ENCODE results near the gene TBCK. TPM values are rescaled to one million over a fixed set of nuclear protein-coding genes. Genes with fewer than 3 reads are reported as not detected.

The TBCK gene
- total and polyA plus RNA-seq, 5 experiments from 2014 or later, result 20.7 to 65.1 (median 32.5) TPM

DNA sequence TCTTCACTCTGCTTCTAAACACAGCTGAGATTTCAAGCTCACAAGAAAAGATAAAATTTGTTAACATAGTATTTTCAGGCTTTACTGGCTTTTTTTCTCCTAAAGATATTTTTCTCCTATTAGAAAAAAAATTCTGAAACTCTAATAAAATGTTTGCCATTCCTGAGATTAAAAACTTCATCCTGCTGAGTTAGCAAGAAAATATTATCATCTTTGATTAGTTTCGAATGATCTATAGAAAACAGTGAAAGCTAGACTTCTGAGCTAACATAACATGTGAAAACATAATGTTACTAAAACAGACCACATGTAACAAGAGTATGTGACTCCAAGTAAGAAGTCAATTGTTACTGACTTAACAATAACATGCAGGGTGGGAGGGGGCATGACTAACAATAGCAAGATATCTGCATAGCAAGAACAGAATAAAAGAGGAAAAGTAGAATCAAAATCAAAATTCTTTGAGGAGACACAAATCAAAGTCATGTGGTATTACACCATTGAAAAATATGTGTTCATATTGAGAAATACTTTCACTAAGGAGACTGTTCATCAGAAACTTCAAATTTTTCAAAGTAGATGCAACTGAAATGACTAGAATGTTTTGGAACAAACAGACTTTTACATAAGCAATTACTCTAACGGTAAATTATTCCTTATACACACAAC, 14.5 kb downstream of the TBCK start:
- no peak for DNase-seq
- H3K4me1 Mint-ChIP-seq, result peaks cover 17 to 48% (median 33%) of the 10 kb centered on the region in 4 donors
- peak overlapping the region in 1 of 10 donors; percentile 6 for H3K27ac Mint-ChIP-seq
- POLR2A ChIA-PET, result interaction anchor here (1.1 kb wide), 1 partner anchor 15 kb away, joined by 3 read pairs; the partner anchor contains the start of genes AIMP1 and TBCK
- H3K27me3 Mint-ChIP-seq, result no peaks in the 10 kb centered on the region
- H3K36me3 Mint-ChIP-seq, result peaks cover 4 to 69% (median 30%) of the 10 kb centered on the region in 3 donors
- no peak for ATAC-seq
- no peak overlapping the region for H3K4me3 Mint-ChIP-seq
- H3K9me3 Mint-ChIP-seq, result no peaks in the 10 kb centered on the region

- ATAC-seq, result no peak
- Mint-ChIP-seq H3K27ac (no peak overlapping the region), H3K4me3 (no peak overlapping the region), H3K36me3 (peaks cover 10 to 77% (median 29%) of the 10 kb centered on the region in 3 donors), H3K27me3 (no peaks in the 10 kb centered on the region), H3K4me1 (peaks cover 21 to 38% (median 31%) of the 10 kb centered on the region in 4 donors), H3K9me3 (no peaks in the 10 kb centered on the region)
- POLR2A ChIA-PET, result no interaction called here
- DNase-seq, result no peak
Observed at GRCh38 chr4:106299977-106300376, 16.0 kb downstream of the TBCK start.

GRCh38 chr4:106297245-106298035, 18.6 kb downstream of the TBCK start:
- ATAC-seq (no peak), DNase-seq (no peak)
- Mint-ChIP-seq H3K27ac (peak overlapping the region in 1 of 10 donors; percentile 26), H3K9me3 (no peaks in the 10 kb centered on the region), H3K36me3 (peaks cover 13 to 78% (median 40%) of the 10 kb centered on the region in 3 donors), H3K4me1 (peaks cover 12 to 22% (median 16%) of the 10 kb centered on the region in 4 donors), H3K27me3 (no peaks in the 10 kb centered on the region), H3K4me3 (no peak overlapping the region)
- POLR2A ChIA-PET, result no interaction called here

GRCh38 chr4:106294062-106294461, 21.9 kb downstream of the TBCK start:
- no peak for ATAC-seq
- peaks cover 10 to 86% (median 41%) of the 10 kb centered on the region in 3 donors for H3K36me3 Mint-ChIP-seq
- no peak overlapping the region for H3K4me3 Mint-ChIP-seq
- H3K27me3 Mint-ChIP-seq, result no peaks in the 10 kb centered on the region
- H3K4me1 Mint-ChIP-seq, result peaks cover 4 to 12% (median 7%) of the 10 kb centered on the region in 4 donors
- H3K9me3 Mint-ChIP-seq, result no peaks in the 10 kb centered on the region
- no peak for DNase-seq
- POLR2A ChIA-PET, result no interaction called here
- no peak overlapping the region for H3K27ac Mint-ChIP-seq

GRCh38 chr4:106291678-106292077, 24.3 kb downstream of the TBCK start:
- peaks cover 10 to 86% (median 48%) of the 10 kb centered on the region in 3 donors for H3K36me3 Mint-ChIP-seq
- POLR2A ChIA-PET, result no interaction called here

GRCh38 chr4:106289737-106290136, 26.3 kb downstream of the TBCK start:
- Mint-ChIP-seq H3K36me3 (peaks cover under 1 to 70% (median 49%) of the 10 kb centered on the region in 3 donors), H3K9me3 (no peaks in the 10 kb centered on the region), H3K27me3 (no peaks in the 10 kb centered on the region), H3K4me3 (no peak overlapping the region), H3K4me1 (peaks cover 0 to 11% (median under 1%) of the 10 kb centered on the region in 4 donors), H3K27ac (no peak overlapping the region)
- DNase-seq, result no peak
- no peak for ATAC-seq
- POLR2A ChIA-PET, result no interaction called here

More at GRCh38 chr4:106291678-106292077, 24.3 kb downstream of the TBCK start:
- Mint-ChIP-seq H3K4me1 (peaks cover 0 to 7% (median 5%) of the 10 kb centered on the region in 4 donors), H3K4me3 (no peak overlapping the region), H3K27me3 (no peaks in the 10 kb centered on the region), H3K9me3 (no peaks in the 10 kb centered on the region), H3K27ac (no peak overlapping the region)
- ATAC-seq (no peak), DNase-seq (no peak)

DNA sequence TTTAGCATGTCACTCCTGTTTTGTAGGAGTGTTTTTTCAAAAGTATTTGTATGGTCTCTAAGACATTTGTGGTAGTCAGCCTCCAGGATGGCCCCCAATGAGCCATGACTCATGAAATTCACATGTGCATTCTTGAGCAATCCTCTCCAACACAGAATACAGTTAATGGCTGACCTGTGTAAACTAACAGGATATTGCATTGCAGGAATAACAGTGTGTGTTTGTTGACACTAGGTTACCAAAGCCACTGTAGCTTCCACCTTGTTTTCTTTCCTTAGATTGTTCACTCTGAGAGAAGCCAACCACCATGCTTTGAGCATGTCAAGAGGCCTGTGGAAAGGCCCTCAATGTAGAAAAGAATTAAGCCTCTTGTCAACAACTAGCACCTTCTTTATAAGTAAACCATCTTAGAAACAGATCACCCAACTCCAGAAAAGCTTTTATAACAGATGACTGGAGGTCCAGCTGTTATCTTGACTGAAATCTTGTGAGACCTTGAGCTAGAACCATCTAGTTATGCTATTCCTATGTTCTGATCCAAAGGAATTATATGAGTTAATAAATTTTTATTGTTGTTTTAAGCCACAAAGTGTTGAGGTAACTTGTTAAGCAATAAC, 28.5 kb downstream of the TBCK start:
- H3K4me3 Mint-ChIP-seq, result no peak overlapping the region
- no peak for DNase-seq
- no peak overlapping the region for H3K27ac Mint-ChIP-seq

DNA sequence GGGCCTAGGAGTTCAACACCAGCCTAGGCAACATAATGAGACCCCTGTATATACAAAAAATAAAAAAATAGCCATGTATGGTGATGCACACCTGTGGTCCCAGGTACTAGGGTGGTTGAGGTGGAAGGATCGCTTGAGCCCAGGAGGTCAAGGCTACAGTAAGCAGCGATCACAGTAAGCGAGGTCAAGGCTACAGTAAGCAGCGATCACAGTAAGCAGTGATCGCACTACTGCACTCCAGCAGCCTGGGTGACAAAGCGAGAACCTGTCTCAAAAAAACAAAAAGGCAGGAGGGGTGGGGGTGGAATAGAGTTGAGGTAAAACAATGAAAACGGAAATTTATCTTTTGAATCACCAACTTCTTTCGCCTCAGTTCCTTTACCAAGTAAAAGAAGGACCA, 29.4 kb downstream of the TBCK start:
- peaks cover 0 to 10% (median 8%) of the 10 kb centered on the region in 4 donors for H3K4me1 Mint-ChIP-seq
- POLR2A ChIA-PET, result no interaction called here
- DNase-seq (no peak), ATAC-seq (no peak)
- H3K4me3 Mint-ChIP-seq, result no peak overlapping the region
- peaks cover 4 to 61% (median 47%) of the 10 kb centered on the region in 3 donors for H3K36me3 Mint-ChIP-seq
- H3K27ac Mint-ChIP-seq, result no peak overlapping the region
- no peaks in the 10 kb centered on the region for H3K27me3 Mint-ChIP-seq
- H3K9me3 Mint-ChIP-seq, result peaks cover 0 to 1% (median 0%) of the 10 kb centered on the region in 9 donors

More for the DNA sequence above, 28.5 kb downstream of the TBCK start:
- Mint-ChIP-seq H3K9me3 (no peaks in the 10 kb centered on the region), H3K27me3 (no peaks in the 10 kb centered on the region), H3K36me3 (peaks cover 3 to 63% (median 43%) of the 10 kb centered on the region in 3 donors), H3K4me1 (peaks cover 0 to 11% (median 9%) of the 10 kb centered on the region in 4 donors)
- ATAC-seq, result no peak
- POLR2A ChIA-PET, result no interaction called here

- H3K36me3 Mint-ChIP-seq, result peaks cover 4 to 43% (median 42%) of the 10 kb centered on the region in 3 donors
- no peak overlapping the region for H3K27ac Mint-ChIP-seq
- POLR2A ChIA-PET, result no interaction called here
- H3K9me3 Mint-ChIP-seq, result peaks cover 0 to 2% (median 0%) of the 10 kb centered on the region in 9 donors
- ATAC-seq (no peak), DNase-seq (no peak)
- peaks cover 0 to 14% (median 11%) of the 10 kb centered on the region in 4 donors for H3K4me1 Mint-ChIP-seq
- H3K27me3 Mint-ChIP-seq, result no peaks in the 10 kb centered on the region
- no peak overlapping the region for H3K4me3 Mint-ChIP-seq
Observed at GRCh38 chr4:106284227-106284626, 31.8 kb downstream of the TBCK start.

DNA sequence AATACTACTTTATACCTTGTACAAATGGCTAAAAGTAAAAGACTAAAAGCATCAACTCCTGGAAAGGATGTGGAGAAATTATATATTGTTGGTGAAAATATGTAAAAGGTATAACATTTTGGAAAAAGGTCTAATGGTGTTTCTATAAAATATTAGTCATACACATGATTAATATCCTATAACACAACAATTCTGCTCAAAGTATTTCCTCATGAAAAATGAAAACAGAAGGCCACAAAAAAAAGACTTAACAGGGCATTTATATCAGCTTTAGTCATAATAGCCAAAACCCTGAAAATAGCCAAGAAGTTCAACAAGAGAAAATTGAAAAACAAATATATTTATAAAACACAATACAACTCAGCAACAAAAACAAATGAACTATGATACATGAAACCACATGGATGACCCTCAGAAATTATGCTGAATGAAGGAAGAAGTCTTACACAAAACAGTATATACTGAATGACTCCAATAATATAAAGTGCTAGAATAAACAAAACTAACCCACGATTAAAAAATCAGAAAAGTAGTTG, 38.8 kb downstream of the TBCK start:
- H3K4me1 Mint-ChIP-seq, result peaks cover 4 to 14% (median 7%) of the 10 kb centered on the region in 4 donors
- peak overlapping the region in 1 of 10 donors; percentile 32 for H3K27ac Mint-ChIP-seq
- H3K9me3 Mint-ChIP-seq, result peaks cover 0 to 2% (median 0%) of the 10 kb centered on the region in 9 donors
- POLR2A ChIA-PET, result no interaction called here
- H3K36me3 Mint-ChIP-seq, result peaks cover 0 to 24% (median 18%) of the 10 kb centered on the region in 3 donors
- DNase-seq (no peak), ATAC-seq (no peak)
- H3K27me3 Mint-ChIP-seq, result no peaks in the 10 kb centered on the region
- H3K4me3 Mint-ChIP-seq, result no peak overlapping the region

DNA sequence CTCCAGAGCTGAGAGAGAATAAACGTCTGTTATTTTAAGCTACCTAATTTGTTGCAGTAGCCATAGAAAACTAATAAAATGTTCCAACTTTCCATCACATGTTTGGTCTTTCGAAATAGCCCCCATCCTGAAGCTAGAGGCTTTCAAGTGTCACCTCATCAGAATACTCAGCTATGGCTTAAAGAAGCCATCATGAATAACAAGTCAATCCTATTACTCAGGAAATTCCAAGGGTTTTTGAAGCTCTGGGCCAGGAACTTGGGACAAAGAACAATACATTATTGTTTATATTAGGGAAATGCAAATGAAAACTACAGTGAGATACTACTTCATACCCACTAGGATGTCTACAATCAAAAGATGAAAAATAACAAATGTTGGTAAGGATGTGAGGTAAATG, 42.2 kb downstream of the TBCK start:
- DNase-seq (no peak), ATAC-seq (no peak)
- no peak overlapping the region for H3K27ac Mint-ChIP-seq
- POLR2A ChIA-PET, result no interaction called here
- no peaks in the 10 kb centered on the region for H3K9me3 Mint-ChIP-seq
- H3K27me3 Mint-ChIP-seq, result no peaks in the 10 kb centered on the region
- H3K4me1 Mint-ChIP-seq, result peaks cover 1 to 9% (median 6%) of the 10 kb centered on the region in 4 donors
- peaks cover 0 to 16% (median 15%) of the 10 kb centered on the region in 3 donors for H3K36me3 Mint-ChIP-seq
- H3K4me3 Mint-ChIP-seq, result no peak overlapping the region

DNA sequence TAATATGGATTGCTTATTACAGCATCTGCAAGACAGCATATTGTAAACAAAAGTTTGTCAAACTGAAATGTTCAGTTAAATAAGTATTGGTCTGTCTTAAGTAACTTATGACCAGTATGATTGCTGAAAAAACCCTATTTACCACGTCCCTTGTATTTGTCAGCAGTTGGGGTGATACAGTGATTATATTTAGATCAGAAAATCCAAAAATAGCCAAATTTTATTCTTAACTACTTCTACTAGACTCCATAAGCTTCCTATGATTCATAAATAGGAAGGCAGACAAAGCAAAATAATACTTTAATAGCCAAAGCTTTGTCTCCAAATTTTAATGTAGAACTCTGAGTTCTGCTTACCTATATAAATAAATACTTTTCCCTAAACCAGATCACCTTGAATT, 45.3 kb downstream of the TBCK start:
- Mint-ChIP-seq H3K36me3 (peaks cover 0 to 16% (median 15%) of the 10 kb centered on the region in 3 donors), H3K4me1 (peaks cover 4 to 7% (median 6%) of the 10 kb centered on the region in 4 donors), H3K27ac (no peak overlapping the region), H3K9me3 (no peaks in the 10 kb centered on the region), H3K27me3 (no peaks in the 10 kb centered on the region), H3K4me3 (no peak overlapping the region)
- POLR2A ChIA-PET, result no interaction called here
- ATAC-seq (no peak), DNase-seq (no peak)
